Esophagus squamous epithelium (tissue), 5 donors: ENCODE results near the gene GET3. TPM values are rescaled to one million over a fixed set of nuclear protein-coding genes. Genes with fewer than 3 reads are reported as not detected.

Experiments
- DNase-seq: peaks from one replicate; lab custom pipeline; 2025; lab: John Stamatoyannopoulos, UW
- H3K27ac ChIP-seq, 4 donors: fragments of 200-600 bp; sonication (generic); one replicate each; pipeline ENCODE4 v1.5.1; 2016 to 2019; ENCODE audit warnings: mild to moderate bottlenecking in 1 of 4
- H3K27me3 ChIP-seq, 4 donors: fragments of 200-600 bp; sonication (generic); 1 replicate in 3 of 4; 2 replicates in 1 of 4; pipeline versions ENCODE4 v1.5.1 to v1.6.0; 2017 to 2021; ENCODE audit warnings: antibody characterized with exemption in 1 of 4
- H3K36me3 ChIP-seq, 3 donors: fragments of 200-600 bp; sonication (generic); one replicate each; pipeline ENCODE4 v1.5.1; 2016 to 2019
- H3K4me1 ChIP-seq, 3 donors: fragments of 200-600 bp; sonication (generic); one replicate each; pipeline ENCODE4 v1.5.1; 2017 to 2019
- H3K4me3 ChIP-seq, 4 donors: fragments of 200-600 bp; sonication (generic); 1 replicate in 3 of 4; 2 replicates in 1 of 4; pipeline ENCODE4 v1.5.1; 2016 to 2019; ENCODE audit warnings: mild to moderate bottlenecking in 2 of 4, moderate library complexity in 1 of 4
- H3K9me3 ChIP-seq, 3 donors: fragments of 200-600 bp; sonication (generic); one replicate each; pipeline ENCODE4 v1.5.1; 2016 to 2019
- CTCF ChIP-seq, 6 experiments: fragments of 450-650 bp in 4 of 6; fragments of 200-600 bp in 2 of 6; sonication (generic) in 2 of 6; IDR thresholded peaks; one replicate each; pipeline ENCODE4 v1.5.1; 2016 to 2019; ENCODE audit warnings: antibody characterized with exemption in 6 of 6, mild to moderate bottlenecking in 4 of 6, moderate library complexity in 4 of 6
- POLR2A ChIP-seq, 4 donors: fragments of 450-650 bp; IDR thresholded peaks; one replicate each; pipeline ENCODE4 v1.6.1; 2017; ENCODE audit warnings: antibody characterized with exemption in 4 of 4, mild to moderate bottlenecking in 4 of 4, moderate library complexity in 3 of 4
- WGBS, 2 donors: methylation state at CpG; one replicate each; pipeline ENCODE4 v1.1.5; 2018; 5-methylcytosine and 5-hydroxymethylcytosine counted together
- intact Hi-C: fragments of 100-400 bp; cut with DNase I; formaldehyde crosslinking; loops from one replicate; pipeline ENCODE4 v1.15.0; 2022
- total RNA-seq, 4 donors: library from RNA; depleted of rRNA; stranded (reverse); fragments of >200 nt; gene quantifications; one replicate each; pipeline ENCODE4 v1.1.0, GENCODE V29; 2016
- donor health status: DM: yes; HTN: yes; CAD: no.

Gene GET3
- total RNA-seq, 4 donors from 2014 or later, result 36.8 to 69.9 (median 51.2) TPM

DNA sequence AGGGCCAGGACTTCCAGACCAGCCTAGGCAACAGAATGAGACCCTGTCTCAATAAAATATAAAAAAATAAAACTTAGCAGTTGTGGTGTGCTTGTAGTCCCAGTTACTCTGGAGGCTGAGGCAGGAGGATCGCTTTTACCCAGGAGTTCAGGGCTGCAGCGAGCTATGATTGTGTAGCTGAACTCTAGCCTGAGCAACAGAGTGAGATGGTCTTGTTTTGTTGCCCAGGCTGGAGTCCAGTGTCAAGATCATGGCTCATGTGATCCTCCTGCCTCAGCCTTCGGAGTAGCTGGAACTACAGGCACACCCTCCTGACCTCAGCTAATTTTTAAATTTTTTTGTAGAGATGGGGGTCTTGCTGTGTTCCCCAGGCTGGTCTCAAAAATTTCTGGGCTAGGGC lies 49.7 kb downstream of the GET3 start:
- Histone ChIP-seq H3K27me3 (no peaks in the 10 kb centered on the region), H3K4me3 (peak overlapping the region in 2 of 4 donors; percentile 10 to 17), H3K4me1 (peaks cover 68 to 91% (median 82%) of the 10 kb centered on the region in 3 donors), H3K36me3 (peaks cover 0 to 1% (median 0%) of the 10 kb centered on the region in 3 donors), H3K27ac (peak overlapping the region; percentile 99), H3K9me3 (no peaks in the 10 kb centered on the region)
- DNase-seq, result no peak
- no peak for TF ChIP-seq CTCF (IDR thresholded peaks at IDR 0.05)
- TF ChIP-seq POLR2A (IDR thresholded peaks at IDR 0.05), result no peak
- 75 to 88% methylated on average over 3 of the region's 3 CpGs for WGBS, 2 donors
- intact Hi-C loops, result no loop called here

- TF ChIP-seq CTCF (IDR thresholded peaks at IDR 0.05) (no peak), POLR2A (IDR thresholded peaks at IDR 0.05) (no peak)
- Histone ChIP-seq H3K4me3 (no peak overlapping the region), H3K27ac (peak overlapping the region; percentile 99), H3K36me3 (peaks cover 0 to 6% (median 0%) of the 10 kb centered on the region in 3 donors), H3K4me1 (peaks cover 66 to 86% (median 81%) of the 10 kb centered on the region in 3 donors), H3K9me3 (no peaks in the 10 kb centered on the region), H3K27me3 (no peaks in the 10 kb centered on the region)
- DNase-seq, result no peak
- 59 to 79% methylated on average over 7 to 10 of the region's 10 CpGs for WGBS, 2 donors
- intact Hi-C loops, result no loop called here
These were observed 50.2 kb downstream of the GET3 start for GRCh38 chr19:12787458-12787857.

GRCh38 chr19:12788042-12788681 lies 50.9 kb downstream of the GET3 start:
- H3K27ac ChIP-seq, result peak overlapping the region; percentile 99
- intact Hi-C loops, result no loop called here
- no peak for DNase-seq

DNA sequence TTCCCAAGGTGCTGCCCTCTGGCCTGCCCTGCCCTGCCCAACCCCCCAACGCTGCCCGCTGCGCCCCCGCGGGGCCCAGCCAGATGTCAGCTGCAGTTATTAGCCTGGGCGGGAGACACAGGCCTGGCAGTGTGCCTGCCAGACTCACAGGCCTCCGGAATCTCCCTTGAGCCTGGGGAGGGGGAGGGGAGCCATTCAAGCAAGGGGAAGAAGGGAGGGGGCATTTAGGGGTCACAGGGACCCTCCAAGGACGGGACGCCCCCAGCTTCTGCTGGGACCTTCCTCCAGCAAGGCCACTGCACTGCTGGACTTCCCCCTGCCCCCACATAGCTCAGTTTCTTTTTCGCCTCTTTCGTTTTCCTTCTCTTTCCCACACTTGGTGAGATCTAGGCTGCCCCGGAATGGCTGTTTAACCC lies 51.4 kb downstream of the GET3 start:
- peaks cover 0 to 11% (median 0%) of the 10 kb centered on the region in 3 donors for H3K36me3 ChIP-seq
- no peaks in the 10 kb centered on the region for H3K9me3 ChIP-seq
- intact Hi-C loops, result no loop called here
- peaks cover 56 to 77% (median 70%) of the 10 kb centered on the region in 3 donors for H3K4me1 ChIP-seq
- H3K4me3 ChIP-seq, result peak overlapping the region; percentile 79 to 89 (median 88)
- peak in 1 of 4 donors; percentile 12 for TF ChIP-seq POLR2A (IDR thresholded peaks at IDR 0.05)
- TF ChIP-seq CTCF (IDR thresholded peaks at IDR 0.05), result no peak
- H3K27ac ChIP-seq, result peak overlapping the region; percentile 99
- no peak for DNase-seq
- WGBS, 2 donors, result 0 to 2% methylated on average over 2 to 6 of the region's 12 CpGs
- no peaks in the 10 kb centered on the region for H3K27me3 ChIP-seq

More at GRCh38 chr19:12788042-12788681, 50.9 kb downstream of the GET3 start:
- peaks cover 62 to 79% (median 75%) of the 10 kb centered on the region in 3 donors for H3K4me1 ChIP-seq
- H3K27me3 ChIP-seq, result no peaks in the 10 kb centered on the region
- H3K4me3 ChIP-seq, result peak overlapping the region; percentile 79 to 89 (median 88)
- TF ChIP-seq CTCF (IDR thresholded peaks at IDR 0.05), result no peak
- TF ChIP-seq POLR2A (IDR thresholded peaks at IDR 0.05), result no peak
- 27% methylated on average over 4 of the region's 4 CpGs for WGBS, 2 donors
- H3K9me3 ChIP-seq, result no peaks in the 10 kb centered on the region
- peaks cover 0 to 11% (median 0%) of the 10 kb centered on the region in 3 donors for H3K36me3 ChIP-seq

DNA sequence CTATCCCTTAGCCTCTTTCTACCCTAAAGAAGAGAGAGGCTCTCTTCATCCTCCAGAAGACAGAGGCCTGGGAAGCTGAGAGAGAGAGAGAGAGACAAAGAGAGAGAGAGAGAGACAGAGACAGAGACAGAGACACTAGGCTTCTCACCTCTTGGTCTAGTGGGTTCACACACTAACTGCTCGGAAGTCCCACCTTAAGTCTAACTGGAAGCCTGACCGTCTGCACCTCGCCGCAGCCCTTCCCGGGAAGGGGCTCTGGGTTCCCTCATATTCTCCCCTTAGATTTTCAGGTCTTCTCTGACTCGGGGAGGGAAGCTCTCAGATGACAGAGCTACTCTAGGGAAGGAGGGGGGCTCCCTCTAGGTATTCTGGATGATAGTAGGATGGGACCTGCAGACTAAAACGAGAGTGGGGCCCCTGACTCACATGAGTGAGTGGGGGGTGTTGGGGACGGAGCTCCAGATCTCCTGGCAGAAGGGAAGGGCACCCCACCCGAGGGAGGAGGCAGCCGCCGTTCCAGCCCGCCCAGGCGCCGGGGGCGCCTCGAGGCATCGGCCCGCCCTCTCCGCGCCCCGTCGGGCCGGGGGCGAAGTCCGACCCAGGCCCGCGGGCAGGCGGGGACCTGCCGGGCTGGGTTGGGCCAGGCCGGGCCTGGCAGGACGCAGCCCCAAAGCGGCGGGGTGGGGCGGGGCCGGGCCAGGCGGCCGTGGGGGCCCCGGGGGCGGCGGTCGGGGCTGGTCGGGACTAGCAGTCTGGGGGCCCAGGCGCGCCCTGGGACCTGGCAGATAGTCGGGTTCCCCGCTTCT lies 52.0 kb downstream of the GET3 start:
- intact Hi-C loops, result no loop called here
- peak overlapping the region; percentile 99 for H3K27ac ChIP-seq
- H3K27me3 ChIP-seq, result no peaks in the 10 kb centered on the region
- H3K4me3 ChIP-seq, result peak overlapping the region; percentile 79 to 89 (median 88)
- H3K36me3 ChIP-seq, result peaks cover 0 to 11% (median 0%) of the 10 kb centered on the region in 3 donors
- WGBS, 2 donors, result 0 to 6% methylated on average over 5 of the region's 46 CpGs
- no peak for TF ChIP-seq POLR2A (IDR thresholded peaks at IDR 0.05)
- no peak for TF ChIP-seq CTCF (IDR thresholded peaks at IDR 0.05)
- peaks cover 54 to 77% (median 64%) of the 10 kb centered on the region in 3 donors for H3K4me1 ChIP-seq
- H3K9me3 ChIP-seq, result no peaks in the 10 kb centered on the region
- no peak for DNase-seq
